Fibroblast of lung (primary cell): ENCODE data around the gene THRB. TPM values are rescaled to one million over a fixed set of nuclear protein-coding genes. Genes with fewer than 3 reads are reported as not detected.

ENCODE experiments used
- DNase-seq, 2 donors: peaks; one replicate each; pipeline versions ENCODE4 v3.0.0 to v3.0.0-alpha.2; 2010; ENCODE audit warnings: low read depth in 2 of 2
- H2AFZ ChIP-seq: 2 replicates; pipeline ENCODE4 v1.5.1; 2012; ENCODE audit warnings: low read length, control low read depth, inconsistent platforms
- H3K27ac ChIP-seq: 2 replicates; pipeline ENCODE4 v1.5.1; 2011; ENCODE audit warnings: low read length, control low read depth; ENCODE audit not compliant: insufficient read depth
- H3K27me3 ChIP-seq: 2 replicates; pipeline ENCODE4 v1.5.1; 2011; ENCODE audit warnings: mild to moderate bottlenecking, low read length; ENCODE audit not compliant: control insufficient read depth, insufficient read depth
- H3K36me3 ChIP-seq: 2 replicates; pipeline ENCODE4 v1.5.1; 2011; ENCODE audit warnings: low read length; ENCODE audit not compliant: control insufficient read depth, insufficient read depth
- H3K4me1 ChIP-seq: 2 replicates; pipeline ENCODE4 v1.5.1; 2011; ENCODE audit warnings: low read length; ENCODE audit not compliant: control insufficient read depth, insufficient read depth; ENCODE audit errors: extremely low read depth
- H3K4me2 ChIP-seq: 2 replicates; pipeline ENCODE4 v1.5.1; 2011; ENCODE audit warnings: low read length, control low read depth; ENCODE audit not compliant: insufficient read depth; ENCODE audit errors: extremely low read depth
- H3K4me3 ChIP-seq, 4 experiments: fragments of 200-600 bp in 1 of 4; sonication (generic) in 1 of 4; replicated peaks in 1 of 4; 2 replicates each; pipeline ENCODE4 v1.5.1; 2011 to 2016; ENCODE audit warnings: low read length in 4 of 4, low read depth in 3 of 4, mild to moderate bottlenecking in 3 of 4, control low read depth in 2 of 4, inconsistent platforms in 1 of 4, mixed read lengths in 1 of 4; ENCODE audit not compliant: insufficient read depth in 1 of 4; ENCODE audit errors: control extremely low read depth in 1 of 4
- H3K79me2 ChIP-seq: 2 replicates; pipeline ENCODE4 v1.5.1; 2012; ENCODE audit warnings: mild to moderate bottlenecking, low read length, inconsistent platforms; ENCODE audit not compliant: control insufficient read depth, insufficient read depth
- H3K9ac ChIP-seq: 2 replicates; pipeline ENCODE4 v1.5.1; 2011; ENCODE audit warnings: mild to moderate bottlenecking, low read length, control low read depth; ENCODE audit not compliant: insufficient read depth
- H3K9me3 ChIP-seq: 2 replicates; pipeline ENCODE4 v1.5.1; 2012; ENCODE audit warnings: low read depth, low read length; ENCODE audit not compliant: control insufficient read depth, insufficient read depth
- H4K20me1 ChIP-seq: 2 replicates; pipeline ENCODE4 v1.5.1; 2011; ENCODE audit warnings: low read length; ENCODE audit not compliant: control insufficient read depth, insufficient read depth; ENCODE audit errors: extremely low read depth
- EZH2 ChIP-seq: IDR thresholded peaks from 2 replicates; pipeline ENCODE4 v1.5.1; 2012; ENCODE audit warnings: low read length, control low read depth, mild to moderate bottlenecking; ENCODE audit errors: missing control alignments
- polyA plus RNA-seq, 2 donors: library from polyadenylated mRNA; depleted of rRNA in 1 of 2; stranded (reverse) in 1 of 2; unstranded in 1 of 2; fragments of >200 nt; gene quantifications; 2 replicates each; pipeline ENCODE4 v1.2.1, GENCODE V29; 2011 to 2012; ENCODE audit warnings: missing spikeins in 1 of 2
- total RNA-seq: library from RNA; depleted of rRNA; stranded (reverse); fragments of >200 nt; gene quantifications from 2 replicates; pipeline ENCODE4 v1.2.1, GENCODE V29; 2014
- TF ChIP-seq, protein P1 (sequence below), 2 donors: IDR thresholded peaks in 1 of 2; conservative IDR thresholded peaks in 1 of 2; 1 replicate in 1 of 2; 2 replicates in 1 of 2; pipeline ENCODE4 v1.5.1; 2011 to 2012; ENCODE audit warnings: low read length in 2 of 2, control low read depth in 1 of 2, inconsistent platforms in 1 of 2, low read depth in 1 of 2, mild to moderate bottlenecking in 1 of 2

Gene THRB
- total and polyA plus RNA-seq, 2 donors (not counting 1 experiment from before 2014, with no cell fraction given): 4.2 to 7.4 TPM

DNA sequence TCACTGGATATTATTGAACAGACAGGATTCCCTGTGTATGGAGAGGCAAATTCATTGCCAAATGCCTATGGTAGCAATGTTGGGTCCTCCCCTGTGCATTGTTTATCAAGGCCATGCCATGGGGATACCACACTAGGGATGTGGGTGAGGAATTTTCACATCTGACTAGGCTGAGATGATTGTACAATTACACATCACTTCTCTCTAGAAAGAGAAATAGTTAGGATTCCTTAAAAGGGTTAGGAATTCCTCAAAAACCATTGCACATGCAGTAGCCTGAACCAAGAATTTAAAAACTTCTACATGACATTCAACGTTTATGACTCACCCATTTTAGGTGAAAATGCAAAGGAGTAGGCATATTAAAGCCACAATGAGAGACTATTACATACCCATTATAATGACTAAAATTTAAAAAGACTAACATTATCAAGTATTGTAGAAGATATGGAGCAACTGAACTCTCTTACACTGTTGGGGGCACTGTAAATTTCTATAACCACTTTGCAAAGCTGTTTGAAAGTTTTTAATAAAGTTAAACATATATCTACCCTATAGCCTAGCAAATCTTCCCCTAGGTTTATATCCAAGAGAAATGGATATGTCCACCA is 175.9 kb downstream of the THRB start:
- H3K4me2 ChIP-seq: no peak overlapping the region
- no peak overlapping the region for H3K9ac ChIP-seq
- no peaks in the 10 kb centered on the region for H4K20me1 ChIP-seq
- TF ChIP-seq, protein P1, sequence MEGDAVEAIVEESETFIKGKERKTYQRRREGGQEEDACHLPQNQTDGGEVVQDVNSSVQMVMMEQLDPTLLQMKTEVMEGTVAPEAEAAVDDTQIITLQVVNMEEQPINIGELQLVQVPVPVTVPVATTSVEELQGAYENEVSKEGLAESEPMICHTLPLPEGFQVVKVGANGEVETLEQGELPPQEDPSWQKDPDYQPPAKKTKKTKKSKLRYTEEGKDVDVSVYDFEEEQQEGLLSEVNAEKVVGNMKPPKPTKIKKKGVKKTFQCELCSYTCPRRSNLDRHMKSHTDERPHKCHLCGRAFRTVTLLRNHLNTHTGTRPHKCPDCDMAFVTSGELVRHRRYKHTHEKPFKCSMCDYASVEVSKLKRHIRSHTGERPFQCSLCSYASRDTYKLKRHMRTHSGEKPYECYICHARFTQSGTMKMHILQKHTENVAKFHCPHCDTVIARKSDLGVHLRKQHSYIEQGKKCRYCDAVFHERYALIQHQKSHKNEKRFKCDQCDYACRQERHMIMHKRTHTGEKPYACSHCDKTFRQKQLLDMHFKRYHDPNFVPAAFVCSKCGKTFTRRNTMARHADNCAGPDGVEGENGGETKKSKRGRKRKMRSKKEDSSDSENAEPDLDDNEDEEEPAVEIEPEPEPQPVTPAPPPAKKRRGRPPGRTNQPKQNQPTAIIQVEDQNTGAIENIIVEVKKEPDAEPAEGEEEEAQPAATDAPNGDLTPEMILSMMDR (conservative IDR thresholded peaks at IDR 0.05 in 1 of 2, IDR thresholded peaks at IDR 0.05 in 1 of 2; ENCODE audit: low read depth in 1 of 2, low read length in 2 of 2): no peak
- TF ChIP-seq EZH2: no peak
- H3K79me2 ChIP-seq: no peaks in the 10 kb centered on the region
- DNase-seq: peak; percentile 17 to 66
- no peak overlapping the region for H2AFZ ChIP-seq
- no peaks in the 10 kb centered on the region for H3K27me3 ChIP-seq
- no peaks in the 10 kb centered on the region for H3K9me3 ChIP-seq
- H3K4me1 ChIP-seq: no peaks in the 10 kb centered on the region
- H3K4me3 ChIP-seq: no peak overlapping the region
- no peaks in the 10 kb centered on the region for H3K36me3 ChIP-seq
- no peak overlapping the region for H3K27ac ChIP-seq

GRCh38 chr3:24316887-24317383 is 177.7 kb downstream of the THRB start:
- Histone ChIP-seq H3K9ac (no peak overlapping the region), H3K27me3 (no peaks in the 10 kb centered on the region), H3K79me2 (no peaks in the 10 kb centered on the region), H4K20me1 (no peaks in the 10 kb centered on the region), H3K4me2 (no peak overlapping the region), H3K9me3 (no peaks in the 10 kb centered on the region), H2AFZ (no peak overlapping the region), H3K36me3 (no peaks in the 10 kb centered on the region), H3K4me3 (no peak overlapping the region), H3K4me1 (no peaks in the 10 kb centered on the region), H3K27ac (no peak overlapping the region)
- no peak for TF ChIP-seq EZH2
- TF ChIP-seq, protein P1 (conservative IDR thresholded peaks at IDR 0.05 in 1 of 2, IDR thresholded peaks at IDR 0.05 in 1 of 2; ENCODE audit: low read depth in 1 of 2, low read length in 2 of 2): no peak
- DNase-seq: peak in 1 of 2 donors; percentile 56

DNA sequence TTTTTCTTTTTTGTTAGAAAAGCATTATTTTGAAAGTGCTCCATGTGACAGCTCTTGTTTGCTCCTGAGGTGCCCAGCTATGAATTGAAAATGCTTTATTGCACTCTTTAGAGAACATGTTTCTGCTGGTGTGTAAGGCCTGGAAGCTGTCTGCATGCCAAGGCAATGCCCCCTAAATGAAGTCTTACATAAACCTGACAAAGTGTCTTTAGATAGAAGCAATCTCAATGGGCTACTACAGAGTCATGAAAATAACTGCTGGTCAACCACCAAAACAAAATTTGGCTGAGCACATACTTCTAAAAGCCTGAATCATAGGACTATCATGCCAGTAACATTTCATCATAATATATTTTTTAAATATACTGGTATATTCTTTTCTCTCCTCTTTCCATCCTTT is 178.7 kb downstream of the THRB start:
- no peak for TF ChIP-seq EZH2
- TF ChIP-seq, protein P1 (conservative IDR thresholded peaks at IDR 0.05 in 1 of 2, IDR thresholded peaks at IDR 0.05 in 1 of 2; ENCODE audit: low read depth in 1 of 2, low read length in 2 of 2): no peak
- H3K9me3 ChIP-seq: no peaks in the 10 kb centered on the region
- no peak overlapping the region for H2AFZ ChIP-seq
- no peaks in the 10 kb centered on the region for H3K36me3 ChIP-seq
- no peaks in the 10 kb centered on the region for H3K79me2 ChIP-seq
- H3K27me3 ChIP-seq: no peaks in the 10 kb centered on the region
- H3K27ac ChIP-seq: no peak overlapping the region
- no peaks in the 10 kb centered on the region for H4K20me1 ChIP-seq
- no peak overlapping the region for H3K9ac ChIP-seq
- no peak overlapping the region for H3K4me2 ChIP-seq
- peak; percentile 13 to 45 for DNase-seq
- no peaks in the 10 kb centered on the region for H3K4me1 ChIP-seq
- H3K4me3 ChIP-seq: no peak overlapping the region
